OCI-LY1 (cell line): Measurements from ENCODE around the gene MOB3A.

Experiments
- H2AFZ ChIP-seq: fragments of 200-600 bp; sonication (generic), shearing (Covaris generic); 2 replicates; pipeline ENCODE4 v1.6.0; 2014; ENCODE audit warnings: antibody characterized with exemption, mild to moderate bottlenecking, low read length
- H3F3A ChIP-seq: fragments of 200-600 bp; sonication (generic), shearing (Covaris generic); 2 replicates; pipeline ENCODE4 v1.6.0; 2014; ENCODE audit warnings: mild to moderate bottlenecking, antibody characterized with exemption, low read length, moderate library complexity; ENCODE audit not compliant: insufficient read depth
- H3K27ac ChIP-seq: fragments of 200-600 bp; sonication (generic); 2 replicates; pipeline ENCODE4 v1.5.1; 2014; ENCODE audit warnings: low read length, mixed run types, mild to moderate bottlenecking, low read depth; ENCODE audit not compliant: poor library complexity, severe bottlenecking
- H3K27me3 ChIP-seq: fragments of 200-600 bp; sonication (generic); 2 replicates; pipeline ENCODE4 v1.6.0; 2014; ENCODE audit warnings: antibody characterized with exemption, mild to moderate bottlenecking, low read length, moderate library complexity; ENCODE audit not compliant: insufficient read depth
- H3K36me3 ChIP-seq: fragments of 200-600 bp; sonication (generic); 2 replicates; pipeline ENCODE4 v1.6.1; 2014; ENCODE audit warnings: mild to moderate bottlenecking, antibody characterized with exemption, low read length, moderate library complexity, mixed read lengths; ENCODE audit not compliant: insufficient read depth
- H3K4me1 ChIP-seq: fragments of 200-600 bp; sonication (generic); 2 replicates; pipeline ENCODE4 v1.5.1; 2014; ENCODE audit warnings: mild to moderate bottlenecking, low read length, moderate library complexity; ENCODE audit not compliant: insufficient read depth, severe bottlenecking
- H3K4me2 ChIP-seq: fragments of 200-600 bp; sonication (generic), shearing (Covaris generic); 2 replicates; pipeline ENCODE4 v1.6.1; 2014; ENCODE audit warnings: low read length
- H3K4me3 ChIP-seq: fragments of 200-600 bp; sonication (generic); 2 replicates; pipeline ENCODE4 v1.5.1; 2014; ENCODE audit warnings: low read length, low read depth, mild to moderate bottlenecking, mixed read lengths; ENCODE audit not compliant: poor library complexity, severe bottlenecking
- H3K79me2 ChIP-seq: fragments of 200-600 bp; shearing (Covaris generic); 2 replicates; pipeline ENCODE4 v1.6.1; 2016; ENCODE audit warnings: mixed run types, low read length, mixed read lengths; ENCODE audit not compliant: insufficient read depth
- H3K9ac ChIP-seq: fragments of 200-600 bp; sonication (generic), shearing (Covaris generic); 2 replicates; pipeline ENCODE4 v1.6.1; 2014; ENCODE audit warnings: mild to moderate bottlenecking, low read length, mixed read lengths
- H3K9me2 ChIP-seq: fragments of 200-600 bp; sonication (generic), shearing (Covaris generic); 2 replicates; pipeline ENCODE4 v1.6.1; 2014; ENCODE audit warnings: low read depth, mild to moderate bottlenecking, low read length, mixed read lengths
- H3K9me3 ChIP-seq: fragments of 200-600 bp; shearing (Covaris generic); 2 replicates; pipeline ENCODE4 v1.6.1; 2014; ENCODE audit warnings: low read length, mixed read lengths
- H4K20me1 ChIP-seq: fragments of 200-600 bp; sonication (generic), shearing (Covaris generic); 2 replicates; pipeline ENCODE4 v1.6.0; 2016; ENCODE audit warnings: mild to moderate bottlenecking, low read length; ENCODE audit not compliant: insufficient read depth
- EZH2 ChIP-seq: fragments of 200-600 bp; sonication (generic), shearing (Covaris generic); IDR thresholded peaks from 2 replicates; pipeline ENCODE4 v1.8.0; 2017; ENCODE audit warnings: borderline replicate concordance, mixed run types, mild to moderate bottlenecking, antibody characterized with exemption, low read length, moderate library complexity, mixed read lengths
- TF ChIP-seq, protein P1 (sequence below): fragments of 200-600 bp; sonication (generic), shearing (Covaris generic); IDR thresholded peaks from 2 replicates; pipeline ENCODE4 v1.5.1; 2017; ENCODE audit warnings: mild to moderate bottlenecking, antibody characterized with exemption, low read length, moderate library complexity, mixed read lengths

MOB3A gene

DNA sequence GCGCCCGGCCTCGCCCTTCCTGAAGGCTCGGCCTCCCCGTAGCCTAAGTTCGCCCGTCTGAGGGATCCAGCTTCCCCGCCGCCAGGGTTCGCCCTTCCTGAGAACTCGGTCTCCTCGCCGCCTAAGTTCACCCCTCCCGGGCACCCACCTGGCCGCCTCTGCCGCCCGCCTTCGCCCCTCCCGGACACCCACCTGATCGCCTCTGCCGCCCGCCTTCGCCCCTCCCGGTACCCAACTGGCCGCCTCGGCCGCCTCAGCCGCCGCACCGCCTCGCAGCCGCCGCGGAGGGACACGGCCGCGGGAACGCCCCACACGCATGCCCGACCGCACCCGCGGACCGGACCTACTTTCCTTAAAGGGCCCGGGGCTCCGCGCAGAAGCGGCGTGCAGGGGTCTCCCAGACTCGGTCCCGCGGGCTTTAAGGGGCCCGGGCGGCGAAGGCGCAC, at the start of gene MOB3A:
Gene MOB3A (minus strand): TSS at position 293 of the 446 bp plus-strand sequence. CDS start 17,766 bp downstream, outside the sequence.
- Histone ChIP-seq H3K9ac (peak within 1 kb of the TSS; percentile 68), H2AFZ (no peak within 1 kb of the TSS), H3K27me3 (no peaks in the 10 kb centered on the region), H3K4me2 (peak within 1 kb of the TSS; percentile 86), H3K79me2 (no peaks in the 10 kb centered on the region), H4K20me1 (no peaks in the 10 kb centered on the region), H3K9me3 (no peaks in the 10 kb centered on the region), H3K4me1 (peaks cover 43% of the 10 kb centered on the region), H3K36me3 (peaks cover 18% of the 10 kb centered on the region), H3F3A (no peaks in the 10 kb centered on the region), H3K4me3 (peak within 1 kb of the TSS; percentile 68), H3K27ac (peak within 1 kb of the TSS; percentile 82), H3K9me2 (no peaks in the 10 kb centered on the region)
- TF ChIP-seq EZH2, result no peak
- TF ChIP-seq, protein P1, sequence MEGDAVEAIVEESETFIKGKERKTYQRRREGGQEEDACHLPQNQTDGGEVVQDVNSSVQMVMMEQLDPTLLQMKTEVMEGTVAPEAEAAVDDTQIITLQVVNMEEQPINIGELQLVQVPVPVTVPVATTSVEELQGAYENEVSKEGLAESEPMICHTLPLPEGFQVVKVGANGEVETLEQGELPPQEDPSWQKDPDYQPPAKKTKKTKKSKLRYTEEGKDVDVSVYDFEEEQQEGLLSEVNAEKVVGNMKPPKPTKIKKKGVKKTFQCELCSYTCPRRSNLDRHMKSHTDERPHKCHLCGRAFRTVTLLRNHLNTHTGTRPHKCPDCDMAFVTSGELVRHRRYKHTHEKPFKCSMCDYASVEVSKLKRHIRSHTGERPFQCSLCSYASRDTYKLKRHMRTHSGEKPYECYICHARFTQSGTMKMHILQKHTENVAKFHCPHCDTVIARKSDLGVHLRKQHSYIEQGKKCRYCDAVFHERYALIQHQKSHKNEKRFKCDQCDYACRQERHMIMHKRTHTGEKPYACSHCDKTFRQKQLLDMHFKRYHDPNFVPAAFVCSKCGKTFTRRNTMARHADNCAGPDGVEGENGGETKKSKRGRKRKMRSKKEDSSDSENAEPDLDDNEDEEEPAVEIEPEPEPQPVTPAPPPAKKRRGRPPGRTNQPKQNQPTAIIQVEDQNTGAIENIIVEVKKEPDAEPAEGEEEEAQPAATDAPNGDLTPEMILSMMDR, result 0 out of 2 replicates have a peak, but pooled peaks have one; percentile 18

- Histone ChIP-seq H3K9me3 (no peaks in the 10 kb centered on the region), H3K9ac (no peak overlapping the region), H2AFZ (no peak overlapping the region), H3K36me3 (0 out of 2 replicates have a peak, but pooled peaks cover 3% of the 10 kb centered on the region), H3K4me3 (no peak overlapping the region), H3K9me2 (no peaks in the 10 kb centered on the region), H3K4me2 (no peak overlapping the region; the same call in 1 of the 2 replicates), H3K27me3 (no peaks in the 10 kb centered on the region), H4K20me1 (no peaks in the 10 kb centered on the region), H3K79me2 (peaks cover 49% of the 10 kb centered on the region), H3K4me1 (peaks cover 35% of the 10 kb centered on the region), H3F3A (no peaks in the 10 kb centered on the region), H3K27ac (no peak overlapping the region)
- no peak for TF ChIP-seq EZH2
- TF ChIP-seq, protein P1, result no peak
Measured at GRCh38 chr19:2145831-2146241, 49.7 kb upstream of the MOB3A start.

- no peak overlapping the region for H3K4me2 ChIP-seq
Measured at GRCh38 chr19:2144190-2144589, 48.1 kb upstream of the MOB3A start.

More at GRCh38 chr19:2144190-2144589, 48.1 kb upstream of the MOB3A start:
- TF ChIP-seq EZH2, result no peak
- TF ChIP-seq, protein P1, result no peak
- peaks cover 33% of the 10 kb centered on the region for H3K79me2 ChIP-seq
- H3K9me2 ChIP-seq, result no peaks in the 10 kb centered on the region
- no peak overlapping the region for H3K27ac ChIP-seq
- H3K9me3 ChIP-seq, result no peaks in the 10 kb centered on the region
- no peaks in the 10 kb centered on the region for H3F3A ChIP-seq
- H3K4me3 ChIP-seq, result no peak overlapping the region
- H3K4me1 ChIP-seq, result peaks cover 22% of the 10 kb centered on the region
- no peak overlapping the region for H3K9ac ChIP-seq
- H3K36me3 ChIP-seq, result 0 out of 2 replicates have a peak, but pooled peaks cover 6% of the 10 kb centered on the region
- H2AFZ ChIP-seq, result no peak overlapping the region
- H4K20me1 ChIP-seq, result no peaks in the 10 kb centered on the region
- no peaks in the 10 kb centered on the region for H3K27me3 ChIP-seq
